Activated T-cell treated with anti-CD3 and anti-CD28 coated beads, Interleukin-2, amount 50 U/mL, for 4 hours (primary cell): ENCODE data around the gene PSME1. TPM values are rescaled to one million over a fixed set of nuclear protein-coding genes. Genes with fewer than 3 reads are reported as not detected.

ENCODE experiments used
- ATAC-seq, 2 donors: fragments of 200-7000 bp; cut with Tn5 transposase; one replicate each; pipeline ENCODE4 v1.10.0; 2021
- DNase-seq: peaks from one replicate; pipeline ENCODE4 v3.0.0-alpha.2; 2020
- H3K27me3 Mint-ChIP-seq: one replicate; pipeline ENCODE4 v1.8.0; 2021; ENCODE audit warnings: low read depth, mixed read lengths
- H3K36me3 Mint-ChIP-seq: one replicate; pipeline ENCODE4 v1.8.0; 2022; ENCODE audit warnings: mixed read lengths; ENCODE audit not compliant: insufficient read depth
- H3K4me1 Mint-ChIP-seq: one replicate; pipeline ENCODE4 v1.8.0; 2021; ENCODE audit warnings: low read depth, mixed read lengths
- H3K4me3 Mint-ChIP-seq: one replicate; pipeline ENCODE4 v1.8.0; 2021; ENCODE audit warnings: mild to moderate bottlenecking, moderate library complexity, mixed read lengths
- H3K9me3 Mint-ChIP-seq: one replicate; pipeline ENCODE4 v1.8.0; 2021; ENCODE audit warnings: mixed read lengths
- total RNA-seq, 3 donors: library from RNA; stranded (reverse); gene quantifications; one replicate each; pipeline ENCODE4 v1.2.1, GENCODE V29; 2021

Gene PSME1
- total RNA-seq, 3 donors from 2014 or later, result 354 to 391 (median 378) TPM

DNA sequence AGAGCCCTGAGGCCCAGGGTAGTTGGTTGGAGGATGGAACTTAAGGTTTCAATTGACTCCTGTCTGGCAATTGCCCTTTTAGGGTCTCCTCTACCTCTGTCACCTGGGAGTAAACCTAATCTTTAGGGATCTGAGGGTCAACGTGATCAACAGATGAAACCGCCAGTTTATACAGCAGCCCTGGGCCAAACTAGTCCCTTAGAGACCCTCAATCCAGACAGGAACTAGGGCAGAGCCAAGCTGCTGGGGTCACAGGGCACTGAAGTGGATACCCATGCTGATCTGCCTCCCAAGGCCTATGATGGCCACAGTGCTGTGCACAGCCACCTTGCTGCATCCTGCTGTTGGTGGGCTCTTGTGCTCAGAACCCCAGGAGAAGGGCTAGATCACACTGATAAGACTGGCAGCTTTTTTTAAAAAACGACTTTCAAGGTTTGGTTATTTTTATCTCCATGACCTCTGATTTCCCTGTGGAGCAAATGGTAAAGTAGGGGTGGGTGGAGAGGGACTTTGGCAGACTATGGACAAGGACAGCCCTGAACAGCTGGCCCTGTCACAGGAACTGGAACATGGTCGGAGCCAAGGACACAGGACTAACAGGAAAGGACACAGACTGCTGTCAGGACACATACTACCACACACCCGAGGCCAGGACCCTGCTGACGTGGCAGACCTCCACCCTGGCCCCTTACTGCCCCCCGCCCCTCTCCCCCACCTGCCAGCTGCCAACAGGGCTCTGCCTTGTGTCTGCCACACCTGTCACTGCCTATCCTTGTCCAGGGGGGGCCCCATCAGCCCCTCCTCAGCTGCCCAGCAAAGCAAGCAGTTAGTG, 5.1 kb upstream of the PSME1 start:
- peaks cover 28% of the 10 kb centered on the region for H3K4me1 Mint-ChIP-seq
- H3K27me3 Mint-ChIP-seq, result no peaks in the 10 kb centered on the region
- DNase-seq (no peak), ATAC-seq (no peak)
- no peaks in the 10 kb centered on the region for H3K9me3 Mint-ChIP-seq
- no peak overlapping the region for H3K4me3 Mint-ChIP-seq
- H3K36me3 Mint-ChIP-seq, result no peaks in the 10 kb centered on the region

GRCh38 chr14:24131549-24131966, 4.4 kb upstream of the PSME1 start:
- Mint-ChIP-seq H3K4me1 (peaks cover 29% of the 10 kb centered on the region), H3K9me3 (no peaks in the 10 kb centered on the region), H3K36me3 (no peaks in the 10 kb centered on the region), H3K27me3 (no peaks in the 10 kb centered on the region), H3K4me3 (no peak overlapping the region)
- ATAC-seq (no peak), DNase-seq (no peak)

DNA sequence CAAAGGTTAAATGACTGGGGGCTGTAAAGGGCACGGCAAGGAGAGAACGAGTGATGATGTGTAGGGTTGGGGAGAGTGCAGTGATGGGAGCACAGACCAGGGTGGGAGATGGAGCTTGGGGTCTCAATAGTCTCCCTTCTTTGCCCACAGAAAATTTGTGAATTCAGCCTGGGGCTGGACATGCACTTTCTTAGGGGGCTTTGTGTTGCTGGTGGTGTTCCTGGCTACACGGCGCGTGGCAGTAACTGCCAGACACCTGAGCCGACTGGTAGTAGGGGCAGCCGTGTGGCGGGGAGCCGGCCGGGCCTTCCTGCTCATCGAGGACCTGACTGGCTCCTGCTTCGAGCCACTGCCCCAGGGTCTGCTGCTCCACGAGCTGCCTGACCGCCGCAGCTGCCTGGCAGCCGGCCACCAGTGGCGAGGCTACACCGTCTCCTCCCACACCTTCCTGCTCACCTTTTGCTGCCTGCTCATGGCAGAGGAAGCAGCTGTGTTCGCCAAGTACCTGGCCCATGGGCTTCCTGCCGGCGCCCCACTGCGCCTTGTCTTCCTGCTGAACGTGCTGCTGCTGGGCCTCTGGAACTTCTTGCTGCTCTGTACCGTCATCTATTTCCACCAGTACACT, 3.8 kb upstream of the PSME1 start:
- H3K4me3 Mint-ChIP-seq, result peak overlapping the region; percentile 50
- ATAC-seq (no peak), DNase-seq (peak; percentile 23)
- H3K4me1 Mint-ChIP-seq, result peaks cover 36% of the 10 kb centered on the region
- H3K36me3 Mint-ChIP-seq, result peaks cover 3% of the 10 kb centered on the region
- H3K27me3 Mint-ChIP-seq, result no peaks in the 10 kb centered on the region
- no peaks in the 10 kb centered on the region for H3K9me3 Mint-ChIP-seq

GRCh38 chr14:24132976-24133375, 3.0 kb upstream of the PSME1 start:
- Mint-ChIP-seq H3K4me3 (peak overlapping the region; percentile 28), H3K27me3 (no peaks in the 10 kb centered on the region), H3K4me1 (peaks cover 42% of the 10 kb centered on the region), H3K9me3 (no peaks in the 10 kb centered on the region), H3K36me3 (peaks cover 5% of the 10 kb centered on the region)
- no peak for ATAC-seq
- no peak for DNase-seq

DNA sequence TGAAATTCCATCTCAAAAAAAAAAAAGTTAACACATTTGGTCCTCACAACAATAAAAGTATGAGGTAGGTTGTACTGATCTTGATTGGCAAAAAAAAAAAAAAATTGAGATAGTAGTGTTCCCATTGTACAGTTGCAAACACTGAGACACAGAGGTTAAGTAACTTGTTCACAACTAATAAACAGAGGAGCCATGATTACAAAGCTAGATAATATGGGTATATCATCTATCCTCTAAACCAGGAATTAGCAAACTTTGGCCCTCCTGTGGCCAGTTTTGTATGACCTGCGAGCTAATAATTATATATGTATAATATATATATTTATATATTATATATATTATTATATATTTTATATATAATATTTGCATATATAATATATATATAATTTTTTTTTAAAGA, 2.3 kb upstream of the PSME1 start:
- Mint-ChIP-seq H3K36me3 (peaks cover 13% of the 10 kb centered on the region), H3K4me3 (no peak overlapping the region), H3K4me1 (peaks cover 48% of the 10 kb centered on the region), H3K9me3 (no peaks in the 10 kb centered on the region), H3K27me3 (no peaks in the 10 kb centered on the region)
- ATAC-seq (no peak), DNase-seq (no peak)

DNA sequence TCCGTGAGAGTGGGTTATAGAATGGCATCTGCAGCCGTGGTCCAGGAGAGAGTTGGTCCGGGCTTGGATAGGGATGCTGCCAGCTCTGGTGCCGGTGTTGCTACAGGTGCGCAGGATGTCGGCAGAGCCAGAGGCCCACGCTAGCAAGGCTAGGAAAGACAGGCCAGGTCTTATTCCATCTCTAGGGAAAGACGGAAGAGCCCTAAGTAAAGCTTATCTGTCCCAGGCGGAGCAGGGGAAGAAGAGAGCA, 485 bp upstream of the PSME1 start:
- ATAC-seq (peak; percentile 0), DNase-seq (no peak)
- Mint-ChIP-seq H3K36me3 (peaks cover 25% of the 10 kb centered on the region), H3K4me1 (peaks cover 63% of the 10 kb centered on the region), H3K27me3 (no peaks in the 10 kb centered on the region), H3K9me3 (no peaks in the 10 kb centered on the region), H3K4me3 (peak overlapping the region; percentile 91)

GRCh38 chr14:24136684-24137528, 912 bp downstream of the PSME1 start:
- Mint-ChIP-seq H3K9me3 (no peaks in the 10 kb centered on the region), H3K4me3 (peak overlapping the region; percentile 91), H3K36me3 (peaks cover 25% of the 10 kb centered on the region), H3K27me3 (no peaks in the 10 kb centered on the region), H3K4me1 (peaks cover 62% of the 10 kb centered on the region)
- ATAC-seq (no peak), DNase-seq (no peak)

DNA sequence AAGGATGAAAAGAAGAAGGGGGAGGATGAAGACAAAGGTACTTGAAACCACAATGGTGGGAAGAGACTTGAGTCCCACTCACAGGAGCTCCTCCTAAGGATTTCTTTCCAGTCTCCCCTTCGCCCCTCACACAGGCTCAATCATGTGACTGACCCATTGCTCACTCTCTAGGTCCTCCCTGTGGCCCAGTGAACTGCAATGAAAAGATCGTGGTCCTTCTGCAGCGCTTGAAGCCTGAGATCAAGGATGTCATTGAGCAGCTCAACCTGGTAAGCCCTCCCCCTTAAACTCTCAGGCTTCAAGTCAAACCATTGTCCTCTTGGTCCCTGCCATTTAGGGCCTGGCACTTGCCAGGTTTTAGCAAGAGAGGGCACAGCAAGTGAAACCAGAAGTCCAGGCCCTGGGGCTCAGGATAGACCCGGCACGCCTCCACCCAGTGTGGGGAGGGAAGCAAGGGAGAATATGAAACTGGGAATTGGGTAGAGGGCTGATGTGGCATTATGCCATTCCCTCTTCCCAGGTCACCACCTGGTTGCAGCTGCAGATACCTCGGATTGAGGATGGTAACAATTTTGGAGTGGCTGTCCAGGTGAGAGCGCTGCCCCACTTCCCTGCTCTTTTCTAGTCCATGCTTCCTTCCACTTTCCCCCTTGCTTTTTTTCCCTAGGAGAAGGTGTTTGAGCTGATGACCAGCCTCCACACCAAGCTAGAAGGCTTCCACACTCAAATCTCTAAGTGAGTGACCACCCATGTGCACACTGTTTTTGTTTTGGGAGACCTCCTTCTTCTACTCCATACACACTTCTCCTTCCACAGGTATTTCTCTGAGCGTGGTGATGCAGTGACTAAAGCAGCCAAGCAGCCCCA, 1.8 kb downstream of the PSME1 start:
- H3K4me1 Mint-ChIP-seq, result peaks cover 61% of the 10 kb centered on the region
- ATAC-seq (no peak), DNase-seq (no peak)
- no peaks in the 10 kb centered on the region for H3K9me3 Mint-ChIP-seq
- peak overlapping the region; percentile 91 for H3K4me3 Mint-ChIP-seq
- no peaks in the 10 kb centered on the region for H3K27me3 Mint-ChIP-seq
- H3K36me3 Mint-ChIP-seq, result peaks cover 27% of the 10 kb centered on the region

- no peak for ATAC-seq
- no peaks in the 10 kb centered on the region for H3K27me3 Mint-ChIP-seq
- H3K4me3 Mint-ChIP-seq, result peak overlapping the region; percentile 72
- no peak for DNase-seq
- peaks cover 32% of the 10 kb centered on the region for H3K36me3 Mint-ChIP-seq
- H3K4me1 Mint-ChIP-seq, result peaks cover 64% of the 10 kb centered on the region
- H3K9me3 Mint-ChIP-seq, result no peaks in the 10 kb centered on the region
These were observed 2.6 kb downstream of the PSME1 start for GRCh38 chr14:24138396-24139271.

GRCh38 chr14:24139272-24139934, 3.4 kb downstream of the PSME1 start:
- Mint-ChIP-seq H3K27me3 (no peaks in the 10 kb centered on the region), H3K9me3 (no peaks in the 10 kb centered on the region), H3K4me3 (peak overlapping the region; percentile 72), H3K36me3 (peaks cover 36% of the 10 kb centered on the region), H3K4me1 (peaks cover 68% of the 10 kb centered on the region)
- ATAC-seq (no peak), DNase-seq (no peak)

- Mint-ChIP-seq H3K27me3 (no peaks in the 10 kb centered on the region), H3K36me3 (peaks cover 46% of the 10 kb centered on the region), H3K4me1 (peaks cover 78% of the 10 kb centered on the region), H3K4me3 (peak within 1 kb of the TSS; percentile 93), H3K9me3 (no peaks in the 10 kb centered on the region)
- DNase-seq (peak; percentile 99), ATAC-seq (peak; percentile 88 to 90)
These were observed 5.3 kb downstream of the PSME1 start, which contains the start of gene EMC9 for GRCh38 chr14:24141097-24141880. Gene EMC9 (minus strand): TSS chr14:24141591. CDS start chr14:24141304, 287 bp downstream.

GRCh38 chr14:24143511-24143910, 7.5 kb downstream of the PSME1 start:
- no peaks in the 10 kb centered on the region for H3K27me3 Mint-ChIP-seq
- no peaks in the 10 kb centered on the region for H3K9me3 Mint-ChIP-seq
- peaks cover 66% of the 10 kb centered on the region for H3K4me1 Mint-ChIP-seq
- DNase-seq (no peak), ATAC-seq (no peak)
- peaks cover 39% of the 10 kb centered on the region for H3K36me3 Mint-ChIP-seq
- peak overlapping the region; percentile 31 for H3K4me3 Mint-ChIP-seq
